ENCODE measurements around the gene UBE2E3.

DNA sequence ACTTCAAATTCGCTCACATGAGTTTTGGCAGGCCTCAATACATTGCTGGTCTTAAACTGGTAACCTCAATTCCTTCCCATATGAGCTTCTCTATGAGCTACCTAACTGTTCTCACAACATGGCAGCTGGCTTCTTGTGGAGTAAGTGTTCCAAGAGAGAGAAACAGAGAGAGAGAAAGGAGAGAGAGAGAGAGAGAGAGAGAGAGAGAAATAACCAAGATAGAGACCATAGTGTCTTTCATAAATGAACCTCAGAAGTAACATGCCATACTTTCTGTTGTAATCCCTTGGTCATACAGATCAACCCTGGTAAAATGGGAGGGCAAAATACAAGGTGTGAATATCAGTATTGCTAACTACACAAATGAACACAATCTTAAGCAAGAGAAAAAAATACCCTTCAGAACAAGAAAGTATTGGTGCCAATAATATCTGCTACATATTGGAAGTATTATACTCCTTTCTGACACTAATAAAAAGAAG is 33.2 kb upstream of the UBE2E3 start:
- TF ChIP-seq EZH2 (IDR thresholded peaks at IDR 0.05) (no peak), CTCF (IDR thresholded peaks at IDR 0.05) (no peak), EZH2phosphoT487 (IDR thresholded peaks at IDR 0.05) (no peak)
